ENCODE data around the gene ACTR3.

ACTR3 gene

DNA sequence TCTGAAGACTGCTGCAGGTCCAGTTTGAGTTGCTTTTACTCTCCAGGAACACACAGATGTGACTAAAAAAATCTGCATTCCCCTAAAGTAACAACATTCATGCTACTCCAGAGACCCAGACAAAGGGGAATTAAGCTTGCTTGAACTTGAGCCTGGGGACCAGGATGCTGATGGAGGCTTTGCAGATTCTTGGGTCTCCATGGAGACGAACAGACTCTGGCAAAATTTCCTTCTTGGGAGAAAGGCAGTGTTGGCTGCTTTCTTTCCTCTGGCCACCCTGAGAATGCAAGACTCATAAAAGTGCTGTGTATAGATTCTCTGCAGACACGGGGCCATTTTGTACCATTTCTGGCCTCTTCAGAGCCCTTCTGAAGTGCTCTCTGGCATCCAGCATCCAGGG, 112.0 kb downstream of the ACTR3 start:
- FAIRE-seq (no peak), DNase-seq (ENCODE audit: insufficient read length, low spot score) (no peak)
- no peak for TF ChIP-seq CTCF (IDR thresholded peaks at IDR 0.05; ENCODE audit: insufficient read depth, missing control alignments)

DNA sequence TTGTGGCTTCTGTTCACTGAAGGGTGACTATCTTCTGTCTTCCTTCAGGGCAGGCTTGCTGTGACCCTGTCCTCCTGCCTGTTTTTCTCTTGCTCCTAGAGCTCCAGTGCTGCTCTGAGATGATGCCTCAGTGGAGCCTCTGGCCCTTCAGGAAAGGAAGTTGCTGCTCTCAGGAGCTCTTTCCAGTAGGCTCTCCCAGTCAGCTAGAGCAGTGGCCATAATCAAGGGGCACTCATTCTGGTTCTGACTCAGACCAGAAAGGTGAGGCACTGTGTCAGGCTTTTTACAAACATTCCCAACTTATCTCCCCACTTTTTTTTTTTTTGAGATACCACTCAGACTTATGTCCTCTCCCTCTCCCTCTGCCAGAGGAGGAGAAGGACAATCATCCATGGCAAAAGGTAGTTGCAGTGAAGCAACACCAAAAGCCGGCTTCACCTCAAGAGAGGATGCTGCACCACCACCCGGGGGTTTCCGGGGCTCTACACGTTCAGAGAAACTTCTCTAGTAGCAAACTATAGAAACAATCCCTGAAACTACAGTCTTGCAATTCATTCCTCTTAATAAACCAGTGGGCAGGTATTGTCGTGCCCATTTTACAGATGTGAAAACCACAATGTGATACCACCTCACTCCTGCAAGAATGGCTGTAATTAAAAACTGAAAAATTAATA, 115.4 kb downstream of the ACTR3 start:
- FAIRE-seq = no peak
- no peak for TF ChIP-seq CTCF (IDR thresholded peaks at IDR 0.05; ENCODE audit: insufficient read depth, missing control alignments)

GRCh38 chr2:114006460-114006859, 116.6 kb downstream of the ACTR3 start:
- no peak for FAIRE-seq
- TF ChIP-seq CTCF (IDR thresholded peaks at IDR 0.05; ENCODE audit: insufficient read depth, missing control alignments) = no peak

More for the DNA sequence above, 115.4 kb downstream of the ACTR3 start:
- DNase-seq (ENCODE audit: insufficient read length, low spot score) = no peak

DNA sequence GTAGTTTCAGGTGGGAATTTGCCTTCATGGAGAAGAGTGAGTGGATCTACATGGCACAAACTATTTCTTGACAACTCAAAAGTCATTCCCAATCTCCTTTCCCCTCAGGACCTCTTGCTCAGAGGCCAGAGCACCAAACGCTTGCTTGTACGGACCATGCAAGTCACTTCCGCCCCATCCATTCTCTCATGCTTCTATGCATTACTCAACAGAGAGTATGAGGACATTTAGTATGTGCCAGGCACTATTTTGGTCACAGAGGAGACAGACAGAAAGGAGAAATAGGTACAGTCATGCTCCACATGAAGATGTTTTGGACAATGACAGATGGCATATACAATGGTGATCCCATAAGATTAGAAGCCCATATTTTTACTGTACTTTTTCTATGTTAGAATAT, 117.5 kb downstream of the ACTR3 start:
- DNase-seq (ENCODE audit: insufficient read length, low spot score) = no peak
- FAIRE-seq = no peak

More at GRCh38 chr2:114006460-114006859, 116.6 kb downstream of the ACTR3 start:
- no peak for DNase-seq (ENCODE audit: insufficient read length, low spot score)

GRCh38 chr2:114008720-114009119, 118.8 kb downstream of the ACTR3 start:
- DNase-seq (ENCODE audit: insufficient read length, low spot score) = no peak
- no peak for FAIRE-seq
- TF ChIP-seq CTCF (IDR thresholded peaks at IDR 0.05; ENCODE audit: insufficient read depth, missing control alignments) = no peak

More for the DNA sequence above, 117.5 kb downstream of the ACTR3 start:
- no peak for TF ChIP-seq CTCF (IDR thresholded peaks at IDR 0.05; ENCODE audit: insufficient read depth, missing control alignments)

- no peak for FAIRE-seq
- DNase-seq (ENCODE audit: insufficient read length, low spot score) = no peak
- no peak for TF ChIP-seq CTCF (IDR thresholded peaks at IDR 0.05; ENCODE audit: insufficient read depth, missing control alignments)
Measured at GRCh38 chr2:114009205-114009944, 119.5 kb downstream of the ACTR3 start.

GRCh38 chr2:114010001-114010400, 120.1 kb downstream of the ACTR3 start:
- FAIRE-seq (no peak), DNase-seq (ENCODE audit: insufficient read length, low spot score) (no peak)
- TF ChIP-seq CTCF (IDR thresholded peaks at IDR 0.05; ENCODE audit: insufficient read depth, missing control alignments) = no peak
